HG02588 (cell line): ENCODE measurements around the gene UQCC2.

Experiments used
- ATAC-seq: cut with Tn5 transposase; IDR thresholded peaks from one replicate; pipeline ENCODE4 v1.9.1; 2021; ENCODE audit warnings: mild to moderate bottlenecking, moderate library complexity; ENCODE audit not compliant: unreplicated experiment

Gene UQCC2

GRCh38 chr6:33678233-33678931, 33.1 kb downstream of the UQCC2 start:
- ATAC-seq = no peak

- ATAC-seq = no peak
Observed at GRCh38 chr6:33677689-33678088, 33.8 kb downstream of the UQCC2 start.

- ATAC-seq = no peak
Observed at GRCh38 chr6:33677143-33677660, 34.3 kb downstream of the UQCC2 start.

- no peak for ATAC-seq
Observed at GRCh38 chr6:33676416-33677142, 34.9 kb downstream of the UQCC2 start.

- ATAC-seq = no peak
Observed at GRCh38 chr6:33675968-33676367, 35.5 kb downstream of the UQCC2 start.

- no peak for ATAC-seq
Observed at GRCh38 chr6:33673851-33674250, 37.6 kb downstream of the UQCC2 start.

- no peak for ATAC-seq
Observed at GRCh38 chr6:33672808-33673207, 38.7 kb downstream of the UQCC2 start.

- no peak for ATAC-seq
Observed at GRCh38 chr6:33671744-33672072, 39.8 kb downstream of the UQCC2 start.

GRCh38 chr6:33670971-33671743, 40.3 kb downstream of the UQCC2 start:
- ATAC-seq = no peak

- ATAC-seq = no peak
Observed at GRCh38 chr6:33670086-33670660, 41.3 kb downstream of the UQCC2 start.

GRCh38 chr6:33668914-33669313, 42.6 kb downstream of the UQCC2 start:
- no peak for ATAC-seq

GRCh38 chr6:33668328-33668727, 43.2 kb downstream of the UQCC2 start:
- ATAC-seq = no peak

- no peak for ATAC-seq
Observed at GRCh38 chr6:33667776-33668175, 43.7 kb downstream of the UQCC2 start.

- no peak for ATAC-seq
Observed at GRCh38 chr6:33667072-33667471, 44.4 kb downstream of the UQCC2 start.

GRCh38 chr6:33665957-33666356, 45.5 kb downstream of the UQCC2 start:
- no peak for ATAC-seq

GRCh38 chr6:33664506-33665057, 46.9 kb downstream of the UQCC2 start:
- no peak for ATAC-seq

- no peak for ATAC-seq
Observed at GRCh38 chr6:33663727-33664449, 47.6 kb downstream of the UQCC2 start.

- ATAC-seq = no peak
Observed at GRCh38 chr6:33663028-33663427, 48.5 kb downstream of the UQCC2 start.

GRCh38 chr6:33662318-33662717, 49.2 kb downstream of the UQCC2 start:
- ATAC-seq = no peak

- no peak for ATAC-seq
Observed at GRCh38 chr6:33661106-33661838, 50.2 kb downstream of the UQCC2 start.
